ENCODE results near the gene CAB39L.
A peak's percentile ranks its signal among the peaks of the same experiment; 100 is the strongest.
"Not testable (repeated sequence)": the region's sequence is repeated elsewhere in the genome, so short reads cannot be mapped to it uniquely, and the experiment has no call there.

CAB39L gene

DNA sequence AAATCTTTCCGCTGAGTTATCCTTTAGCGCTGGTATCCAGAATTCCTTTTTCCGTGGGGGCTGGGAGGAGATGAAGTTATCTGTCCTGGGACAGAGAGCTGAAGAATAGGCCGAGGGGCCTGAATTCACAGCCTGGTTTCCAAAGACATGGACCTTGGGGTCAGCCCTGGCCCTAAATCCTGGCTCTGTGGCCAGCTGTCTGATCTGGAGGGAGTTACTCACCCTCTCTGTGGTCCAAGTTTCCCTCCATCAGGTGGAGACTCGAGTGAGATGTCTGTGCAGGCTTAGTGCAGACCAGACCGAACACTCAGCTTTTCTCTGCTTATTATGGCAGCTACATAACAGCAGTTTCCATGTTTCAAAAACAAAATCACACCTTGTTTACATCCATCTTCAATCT, 136.5 kb downstream of the CAB39L start:
- DNase-seq = no peak

GRCh38 chr13:49305792-49306425, 138.0 kb downstream of the CAB39L start:
- no peak for DNase-seq

- DNase-seq = no peak
These were observed 138.8 kb downstream of the CAB39L start for GRCh38 chr13:49304763-49305700.

DNA sequence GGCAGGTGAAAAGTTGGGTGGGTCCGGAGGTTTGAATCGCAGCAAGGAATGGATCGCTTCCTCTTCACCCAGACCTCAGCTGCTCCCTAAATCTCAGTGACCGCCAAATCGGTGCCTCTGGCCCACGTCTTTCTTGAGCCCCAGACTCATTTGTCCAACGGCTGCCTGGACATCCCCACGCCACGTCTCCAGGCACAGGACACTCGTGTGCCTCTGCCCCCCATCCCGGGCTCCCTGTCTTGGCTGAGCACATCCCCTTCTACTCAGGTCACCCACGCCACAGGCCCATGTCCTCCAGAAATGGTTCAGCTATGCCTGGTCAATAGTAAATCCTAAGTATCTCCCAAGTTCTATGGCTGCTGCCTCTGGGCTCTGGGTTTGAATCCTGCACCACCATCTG, 139.5 kb downstream of the CAB39L start:
- DNase-seq = no peak

GRCh38 chr13:49303533-49304252, 140.2 kb downstream of the CAB39L start:
- peak in 2 of 4 experiments; percentile 9 to 23 for DNase-seq

DNA sequence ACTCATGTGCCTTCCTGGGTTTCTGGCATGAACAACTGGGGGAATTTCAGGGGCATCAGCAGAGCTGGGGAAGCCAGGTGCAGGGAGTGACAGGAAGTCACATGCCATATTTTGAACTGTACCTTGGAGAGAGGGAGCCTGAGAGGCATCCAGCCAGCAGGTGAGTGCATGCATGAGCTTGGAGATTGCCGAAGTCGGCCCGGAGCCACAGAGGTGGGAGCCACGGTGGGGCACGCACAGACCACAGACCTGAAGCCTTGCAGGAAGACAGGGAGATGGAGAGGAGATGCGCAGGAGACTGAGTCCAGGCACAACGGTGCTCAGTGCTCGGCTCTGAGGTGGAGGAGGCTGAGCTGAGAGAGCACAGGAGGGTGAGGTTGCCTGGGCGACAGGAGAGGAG, 141.0 kb downstream of the CAB39L start:
- no peak for DNase-seq

DNA sequence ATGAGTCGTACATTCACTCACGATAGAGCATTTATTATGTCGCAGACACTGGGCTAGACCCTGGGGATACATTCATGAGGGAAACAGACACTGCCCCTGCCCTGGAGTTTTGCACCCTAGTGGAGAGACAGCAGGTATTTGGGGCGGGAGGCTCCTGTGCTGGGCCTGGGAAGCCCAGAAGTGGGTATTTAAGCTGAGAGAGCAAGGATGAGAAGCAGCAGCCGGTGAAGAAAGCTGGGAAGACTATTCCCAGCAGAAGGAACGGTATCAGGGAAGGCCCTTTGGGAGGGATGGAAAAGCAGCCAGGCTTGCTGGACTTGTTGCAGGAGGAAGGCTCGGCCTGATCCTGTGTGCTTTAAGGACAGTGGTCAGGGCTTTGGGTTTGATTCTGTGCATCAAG, 141.6 kb downstream of the CAB39L start:
- no peak for DNase-seq

DNA sequence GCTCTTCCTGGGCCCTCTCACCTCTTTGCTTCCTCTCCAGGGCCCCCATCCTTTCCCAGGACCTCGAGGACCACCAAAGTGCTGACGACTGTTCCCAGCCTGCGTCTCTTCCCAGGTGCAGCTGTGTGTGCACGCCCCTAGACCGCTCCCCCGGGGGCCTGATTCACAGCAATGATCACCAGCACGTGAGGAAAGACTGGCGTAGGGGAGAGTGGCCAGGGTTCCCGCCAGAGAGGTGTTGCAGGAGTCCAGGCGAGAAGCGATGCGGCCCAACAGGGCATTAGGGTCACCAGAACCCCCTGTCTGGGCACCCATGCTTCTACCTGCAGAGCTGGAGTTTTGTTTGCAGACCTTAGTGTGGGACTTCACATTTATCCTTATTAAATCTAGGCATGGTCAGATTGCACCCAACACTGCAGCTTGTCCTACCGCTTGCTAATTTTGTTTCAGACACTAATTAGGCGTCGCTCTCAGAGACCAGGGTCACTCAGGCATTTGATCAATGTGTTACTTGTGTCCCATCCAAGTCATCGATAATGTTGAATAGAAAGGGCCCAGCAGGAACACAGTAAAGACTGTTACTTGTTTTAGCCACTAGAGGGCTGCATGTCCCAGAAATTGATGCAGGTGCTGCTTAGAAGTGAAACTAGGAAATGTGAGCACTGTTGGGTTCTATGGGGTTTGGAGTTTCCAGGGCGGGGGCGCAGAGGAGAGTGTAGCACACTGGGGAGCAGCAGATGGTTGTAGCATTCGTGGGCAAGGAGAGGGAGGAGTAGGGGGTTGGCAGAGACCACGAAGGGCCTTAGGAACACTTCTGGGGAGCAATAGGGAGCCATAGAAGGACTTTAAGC, 142.9 kb downstream of the CAB39L start:
- peak; percentile 68 to 89 (median 80) for DNase-seq

- no peak for DNase-seq
These were observed 143.6 kb downstream of the CAB39L start for GRCh38 chr13:49300276-49300675.

DNA sequence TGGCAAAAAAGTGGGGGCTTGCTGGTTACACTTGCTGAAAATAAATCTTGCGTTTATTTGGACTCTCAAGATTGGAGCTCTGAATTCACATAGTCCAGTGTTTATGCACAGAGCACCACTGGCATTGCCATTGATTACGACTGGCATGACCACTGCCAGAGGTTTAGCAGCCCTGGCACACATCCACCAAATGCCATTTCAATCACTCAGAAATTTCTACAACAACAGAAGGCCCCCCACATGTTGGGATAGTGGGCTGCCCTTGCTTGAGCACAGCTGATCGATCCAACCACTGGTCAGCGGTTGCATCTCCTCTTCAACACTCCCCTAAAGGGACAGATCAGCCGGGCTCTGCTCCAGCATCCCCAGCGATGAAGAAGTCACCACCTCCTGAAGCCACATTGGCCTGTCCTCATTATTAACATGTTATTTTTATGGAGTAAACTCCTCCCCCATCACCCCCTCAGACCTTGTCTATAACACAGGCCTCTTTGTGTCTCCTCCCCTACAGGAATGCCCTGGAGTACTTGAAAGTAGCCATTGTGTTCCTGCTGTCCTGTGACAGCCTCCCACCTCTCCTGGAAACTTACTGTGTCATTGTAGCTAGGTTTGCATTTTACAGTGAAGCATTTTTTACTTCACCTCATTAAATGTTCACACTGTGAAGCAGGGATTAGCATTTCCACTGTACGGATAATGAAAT, 144.8 kb downstream of the CAB39L start:
- DNase-seq = no peak

- no peak for DNase-seq
These were observed 145.4 kb downstream of the CAB39L start for GRCh38 chr13:49298416-49298815.

- no peak for DNase-seq
These were observed 146.5 kb downstream of the CAB39L start for GRCh38 chr13:49297338-49297737.

DNA sequence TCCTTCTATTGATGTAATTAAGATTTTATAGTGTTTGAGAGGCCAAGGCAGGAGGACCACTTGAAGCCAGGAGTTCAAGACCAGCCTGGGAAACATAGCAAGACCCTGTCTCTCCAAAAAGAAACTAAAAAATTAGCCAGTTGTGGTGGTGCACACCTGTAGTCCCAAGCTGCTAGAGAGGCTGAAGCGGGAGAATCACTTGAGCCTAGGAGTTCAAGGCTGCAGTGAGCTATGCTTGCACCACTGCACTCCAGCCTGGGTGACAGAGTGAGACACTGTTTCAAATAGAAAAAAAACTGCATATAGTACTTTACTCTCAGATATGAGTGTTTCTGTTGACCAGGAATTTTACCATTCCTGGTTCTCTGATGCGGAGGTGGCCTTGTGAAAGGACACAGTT, 147.2 kb downstream of the CAB39L start:
- no peak for DNase-seq

DNA sequence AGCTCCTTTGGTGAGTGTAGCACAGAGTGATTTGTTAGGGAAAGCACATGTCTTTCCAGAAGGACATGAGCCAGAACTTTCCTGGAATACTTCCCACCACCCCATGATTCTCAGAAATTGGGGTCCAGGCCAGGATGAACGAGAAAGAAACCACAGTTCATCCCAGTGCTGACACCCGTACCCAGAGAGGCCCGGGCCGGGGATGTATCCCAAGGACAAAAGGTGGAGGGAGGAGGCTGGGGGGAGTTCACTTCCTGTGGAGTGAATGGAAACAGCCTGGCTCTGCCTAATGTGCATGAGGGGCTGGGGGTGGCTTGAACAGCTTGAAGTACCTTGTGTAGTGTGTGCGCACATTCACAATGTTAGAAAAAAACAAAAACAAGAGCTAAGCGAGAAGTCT, 148.6 kb downstream of the CAB39L start:
- no peak for DNase-seq

DNA sequence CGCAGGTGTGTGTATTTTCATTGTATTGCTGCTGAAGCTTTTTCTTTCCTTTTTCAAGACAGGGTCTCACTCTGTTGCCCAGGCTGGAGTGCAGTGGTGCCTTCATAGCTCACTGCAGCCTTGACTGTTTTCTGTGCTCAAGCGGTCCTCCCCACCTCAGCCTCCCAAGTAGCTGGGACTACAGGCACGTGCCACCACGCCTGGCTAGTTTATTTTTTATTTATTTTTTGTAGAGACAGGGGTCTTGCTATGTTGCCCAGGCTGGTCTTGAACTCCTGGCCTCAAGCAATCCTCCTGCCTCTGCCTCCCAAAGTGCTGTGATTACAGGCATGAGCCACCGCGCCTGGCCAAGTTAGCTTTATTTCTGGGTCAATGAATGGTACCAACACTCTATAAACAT, 149.1 kb downstream of the CAB39L start:
- DNase-seq = not testable (repeated sequence)

DNA sequence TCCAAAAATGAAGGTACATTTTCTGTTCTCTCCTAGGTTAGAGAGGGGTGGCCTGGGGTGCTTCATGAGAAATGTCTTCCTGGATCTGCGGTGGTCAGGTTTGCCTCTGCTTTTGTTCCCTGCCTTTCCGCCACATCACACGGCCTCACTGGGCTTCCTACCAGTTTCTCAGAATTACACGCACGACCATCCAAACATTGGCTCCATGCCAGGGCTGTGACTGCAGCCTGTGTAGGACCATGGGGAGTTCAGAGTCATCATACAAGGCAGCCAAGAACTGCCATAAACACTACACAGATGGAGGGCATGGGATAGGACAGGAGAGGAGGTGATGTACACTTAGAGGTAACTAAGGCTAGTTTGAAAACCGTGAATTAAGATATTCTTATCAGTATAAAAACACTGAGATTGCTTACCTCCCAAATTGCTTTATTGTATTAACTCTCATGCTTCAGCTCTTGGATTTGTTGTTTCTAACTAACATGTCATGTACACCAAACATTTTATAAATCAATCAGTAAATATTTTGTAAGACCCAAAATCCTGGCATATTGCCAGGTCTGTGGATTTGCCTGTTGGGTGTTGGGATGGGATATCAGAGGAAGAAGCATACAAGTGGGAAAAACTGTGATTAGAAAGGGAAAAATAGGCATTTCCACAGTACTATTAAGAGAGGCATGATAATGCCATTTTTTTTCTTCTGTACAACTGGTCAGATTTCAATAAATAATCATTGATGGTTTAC, 150.9 kb downstream of the CAB39L start:
- DNase-seq = no peak

GRCh38 chr13:49288458-49288857, 155.4 kb downstream of the CAB39L start:
- DNase-seq = no peak

DNA sequence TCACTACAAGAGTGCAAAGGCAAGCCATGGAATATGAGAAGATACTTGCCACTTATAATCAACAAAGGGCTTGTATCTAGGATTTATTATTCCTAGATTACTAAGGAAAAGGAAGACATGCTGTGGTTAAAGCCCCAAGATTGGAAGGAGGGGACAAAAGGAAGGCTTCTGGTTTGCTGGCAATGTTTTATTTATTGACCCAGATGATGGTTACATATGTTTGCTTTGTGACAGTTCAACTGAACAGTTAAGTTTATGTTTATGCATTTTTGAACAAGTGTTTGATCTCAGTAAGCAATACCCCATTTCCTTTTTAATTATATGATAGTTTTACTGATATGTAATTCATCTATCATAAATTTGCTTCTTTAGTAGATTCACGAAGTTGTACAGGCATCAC, 155.9 kb downstream of the CAB39L start:
- DNase-seq = no peak

GRCh38 chr13:49279885-49280284, 164.0 kb downstream of the CAB39L start:
- no peak for DNase-seq

GRCh38 chr13:49279112-49279511, 164.8 kb downstream of the CAB39L start:
- DNase-seq = no peak

GRCh38 chr13:49278211-49278610, 165.7 kb downstream of the CAB39L start:
- DNase-seq = no peak
